ENCODE data around the gene SYT8. TPM values are rescaled to one million over a fixed set of nuclear protein-coding genes. Genes with fewer than 3 reads are reported as not detected.
A peak's percentile ranks its signal among the peaks of the same experiment; 100 is the strongest.

Gene SYT8
- total and polyA plus RNA-seq, 2 donors (not counting 1 experiment from before 2014, with no cell fraction given): not detected

- intact Hi-C loops (cut with micrococcal nuclease): loop anchor here (1.0 to 5.0 kb wide), 3 partner anchors 35 to 270 kb away; partner anchors contain the start of gene TNNT3
- Mint-ChIP-seq H3K4me1 (peaks cover 40% of the 10 kb centered on the region), H3K27ac (peak overlapping the region; percentile 75), H3K27me3 (no peaks in the 10 kb centered on the region), H3K4me3 (peak overlapping the region; percentile 34), H3K9me3 (ENCODE audit: insufficient read depth) (no peaks in the 10 kb centered on the region)
- H3K27ac ChIP-seq (ENCODE audit: low read length in 2 of 2): peak overlapping the region in 1 of 2 donors; percentile 72
- peak; percentile 86 for DNase-seq
- 32% methylated on average over 23 of the region's 23 CpGs for WGBS (ENCODE audit: insufficient coverage)
- H3K27me3 ChIP-seq (replicated peaks in 1 of 4; ENCODE audit: control extremely low read depth in 1 of 4, control insufficient read depth in 3 of 4, insufficient read depth in 4 of 4, low read length in 3 of 4): no peaks in the 10 kb centered on the region
- H3K4me2 ChIP-seq (replicated peaks; ENCODE audit: low read depth, low read length, poor library complexity, severe bottlenecking): peak overlapping the region; percentile 61
- H3K79me2 ChIP-seq (ENCODE audit: control insufficient read depth, insufficient read depth, low read length): peaks cover 32% of the 10 kb centered on the region
- peaks cover 95% of the 10 kb centered on the region for H4K20me1 ChIP-seq (ENCODE audit: control insufficient read depth, insufficient read depth, low read length, poor library complexity, severe bottlenecking)
- no peak overlapping the region for H3K9ac ChIP-seq (ENCODE audit: low read length)
- ChIA-PET CTCF (interaction anchor here (0.7 to 3.3 kb wide), 29 partner anchors 8 to 269 kb away, joined by 3 to 104 read pairs (median 5); partner anchors contain the start of genes H19, LSP1 and TNNI2), POLR2A (interaction anchor here (0.6 to 2.8 kb wide), 10 partner anchors 9 to 118 kb away, joined by 3 to 9 read pairs (median 4); partner anchors contain the start of genes LSP1, PRR33 and TNNI2)
- no peak overlapping the region for H2AFZ ChIP-seq (ENCODE audit: insufficient read depth, low read depth, low read length, poor library complexity, severe bottlenecking)
- ATAC-seq (ENCODE audit: low read depth): peak; percentile 74
- no peak overlapping the region for H3K4me3 ChIP-seq (ENCODE audit: control extremely low read depth in 1 of 5, extremely low read depth in 1 of 5, insufficient read depth in 1 of 5, low read depth in 2 of 5, low read length in 4 of 5)
- no peak for TF ChIP-seq EZH2 (IDR thresholded peaks at IDR 0.05; ENCODE audit: borderline replicate concordance, insufficient read depth, low read depth, low read length, poor library complexity, severe bottlenecking)
- peak; percentile 87 for TF ChIP-seq CTCF (IDR thresholded peaks at IDR 0.05)
- no peaks in the 10 kb centered on the region for H3K9me3 ChIP-seq (ENCODE audit: control extremely low read depth in 1 of 3, control insufficient read depth in 2 of 3, insufficient read depth in 1 of 3, low read length in 2 of 3)
- H3K4me1 ChIP-seq (ENCODE audit: control insufficient read depth in 2 of 2, insufficient read depth in 2 of 2, low read length in 2 of 2): peaks cover 32 to 47% of the 10 kb centered on the region in 2 donors
- H3K36me3 ChIP-seq (replicated peaks in 1 of 2; ENCODE audit: control extremely low read depth in 1 of 2, control insufficient read depth in 1 of 2, extremely low read depth in 1 of 2, insufficient read depth in 2 of 2, low read length in 1 of 2): peaks cover 13 to 69% of the 10 kb centered on the region in 2 experiments
These were observed 47.8 kb downstream of the SYT8 start for GRCh38 chr11:1882265-1883238.

All from B cell (primary cell).